LNCAP (cell line): ENCODE measurements around the gene CENPB.

Experiments
- TF ChIP-seq, protein P1 (sequence below): fragments of 450-650 bp; IDR thresholded peaks from 2 replicates; pipeline ENCODE4 v1.5.1; 2017; ENCODE audit warnings: mild to moderate bottlenecking

Gene CENPB

GRCh38 chr20:3798908-3799248, 12.3 kb upstream of the CENPB start:
- TF ChIP-seq, protein P1, sequence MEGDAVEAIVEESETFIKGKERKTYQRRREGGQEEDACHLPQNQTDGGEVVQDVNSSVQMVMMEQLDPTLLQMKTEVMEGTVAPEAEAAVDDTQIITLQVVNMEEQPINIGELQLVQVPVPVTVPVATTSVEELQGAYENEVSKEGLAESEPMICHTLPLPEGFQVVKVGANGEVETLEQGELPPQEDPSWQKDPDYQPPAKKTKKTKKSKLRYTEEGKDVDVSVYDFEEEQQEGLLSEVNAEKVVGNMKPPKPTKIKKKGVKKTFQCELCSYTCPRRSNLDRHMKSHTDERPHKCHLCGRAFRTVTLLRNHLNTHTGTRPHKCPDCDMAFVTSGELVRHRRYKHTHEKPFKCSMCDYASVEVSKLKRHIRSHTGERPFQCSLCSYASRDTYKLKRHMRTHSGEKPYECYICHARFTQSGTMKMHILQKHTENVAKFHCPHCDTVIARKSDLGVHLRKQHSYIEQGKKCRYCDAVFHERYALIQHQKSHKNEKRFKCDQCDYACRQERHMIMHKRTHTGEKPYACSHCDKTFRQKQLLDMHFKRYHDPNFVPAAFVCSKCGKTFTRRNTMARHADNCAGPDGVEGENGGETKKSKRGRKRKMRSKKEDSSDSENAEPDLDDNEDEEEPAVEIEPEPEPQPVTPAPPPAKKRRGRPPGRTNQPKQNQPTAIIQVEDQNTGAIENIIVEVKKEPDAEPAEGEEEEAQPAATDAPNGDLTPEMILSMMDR, result no peak

DNA sequence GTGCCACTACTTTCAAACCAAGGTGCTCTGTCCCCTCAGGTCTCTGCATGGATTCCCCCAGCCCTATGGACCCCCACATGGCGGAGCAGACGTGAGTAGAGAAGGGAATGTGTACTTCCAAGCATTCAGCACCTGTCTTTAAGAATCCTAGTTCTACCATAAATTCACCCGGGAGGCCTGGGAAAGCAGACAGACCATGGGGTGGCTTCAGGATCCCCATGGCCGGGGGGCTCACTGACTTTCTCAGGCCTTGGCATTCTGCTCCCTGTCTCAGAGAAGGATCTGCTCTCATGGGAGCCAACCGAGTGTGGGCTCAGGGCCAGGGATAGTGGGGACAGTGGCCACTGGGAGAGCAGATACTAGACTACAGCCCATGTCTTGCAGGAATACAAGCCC, 11.8 kb upstream of the CENPB start:
- TF ChIP-seq, protein P1, result no peak

DNA sequence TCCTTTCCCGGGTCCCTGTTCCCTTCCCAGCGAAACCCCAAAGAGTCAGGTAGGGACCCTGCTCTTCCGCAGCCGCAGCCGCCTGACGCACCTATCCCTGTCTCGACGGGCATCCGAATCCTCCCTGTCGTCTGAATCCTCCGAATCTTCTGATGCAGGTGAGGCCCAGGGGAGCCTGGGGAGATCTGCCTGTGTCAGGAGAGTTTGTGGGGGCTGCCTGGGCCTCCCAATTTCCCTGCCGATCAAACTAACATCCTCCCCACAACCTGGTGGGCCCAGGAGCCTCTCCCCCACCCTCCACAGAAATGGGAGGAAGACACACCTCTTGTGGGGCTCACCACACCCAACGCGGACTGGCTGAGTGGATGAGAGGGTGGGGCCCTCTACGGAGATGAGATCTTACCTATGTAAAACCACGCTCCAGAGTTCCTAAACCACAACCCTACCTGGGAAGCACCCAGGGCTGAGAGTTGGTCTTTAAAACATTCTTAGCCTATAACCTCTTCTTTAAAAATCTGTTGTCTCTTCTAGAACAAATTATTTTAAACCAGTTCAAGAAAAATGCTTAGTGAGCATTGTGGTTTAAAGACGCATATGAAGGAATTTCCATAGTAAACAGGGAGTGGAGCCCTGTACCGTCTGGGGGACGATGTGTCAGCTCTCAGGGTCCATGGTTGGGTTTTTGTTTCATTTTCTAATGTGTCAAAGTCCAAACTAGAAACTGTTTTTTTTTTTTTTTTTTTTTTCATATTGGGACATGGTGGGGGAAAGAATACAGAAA, 11.2 kb upstream of the CENPB start:
- TF ChIP-seq, protein P1, result no peak

- TF ChIP-seq, protein P1, result no peak
These were observed 10.6 kb upstream of the CENPB start for GRCh38 chr20:3797226-3797545.

DNA sequence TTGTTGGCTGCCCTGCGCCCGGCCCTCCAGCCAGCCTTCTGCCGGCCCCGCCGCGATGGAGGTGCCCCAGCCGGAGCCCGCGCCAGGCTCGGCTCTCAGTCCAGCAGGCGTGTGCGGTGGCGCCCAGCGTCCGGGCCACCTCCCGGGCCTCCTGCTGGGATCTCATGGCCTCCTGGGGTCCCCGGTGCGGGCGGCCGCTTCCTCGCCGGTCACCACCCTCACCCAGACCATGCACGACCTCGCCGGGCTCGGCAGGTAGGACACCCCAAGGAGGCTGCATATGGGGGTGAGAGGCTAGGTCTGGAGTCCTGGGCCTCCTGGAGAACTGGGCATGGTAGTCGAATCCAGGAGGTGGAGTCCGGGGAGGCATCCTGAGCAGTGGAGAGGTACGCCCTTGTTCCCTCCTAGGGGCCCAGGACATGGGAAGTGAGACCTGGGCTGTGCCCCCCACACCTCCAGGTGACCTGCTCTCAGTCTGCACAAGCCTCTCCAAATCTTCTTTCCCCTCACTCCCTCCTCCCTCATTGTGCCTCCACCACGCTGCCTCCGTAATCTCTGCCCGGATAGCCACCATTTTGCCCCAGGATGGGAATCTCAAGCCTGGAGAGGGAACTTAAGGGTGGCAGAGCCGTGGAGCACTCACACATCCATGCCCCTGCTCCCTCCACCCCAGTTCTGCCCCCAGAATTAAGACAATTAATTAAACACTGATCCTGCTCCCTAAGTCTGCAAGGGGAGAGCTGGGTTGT, 10.1 kb upstream of the CENPB start:
- TF ChIP-seq, protein P1, result no peak

DNA sequence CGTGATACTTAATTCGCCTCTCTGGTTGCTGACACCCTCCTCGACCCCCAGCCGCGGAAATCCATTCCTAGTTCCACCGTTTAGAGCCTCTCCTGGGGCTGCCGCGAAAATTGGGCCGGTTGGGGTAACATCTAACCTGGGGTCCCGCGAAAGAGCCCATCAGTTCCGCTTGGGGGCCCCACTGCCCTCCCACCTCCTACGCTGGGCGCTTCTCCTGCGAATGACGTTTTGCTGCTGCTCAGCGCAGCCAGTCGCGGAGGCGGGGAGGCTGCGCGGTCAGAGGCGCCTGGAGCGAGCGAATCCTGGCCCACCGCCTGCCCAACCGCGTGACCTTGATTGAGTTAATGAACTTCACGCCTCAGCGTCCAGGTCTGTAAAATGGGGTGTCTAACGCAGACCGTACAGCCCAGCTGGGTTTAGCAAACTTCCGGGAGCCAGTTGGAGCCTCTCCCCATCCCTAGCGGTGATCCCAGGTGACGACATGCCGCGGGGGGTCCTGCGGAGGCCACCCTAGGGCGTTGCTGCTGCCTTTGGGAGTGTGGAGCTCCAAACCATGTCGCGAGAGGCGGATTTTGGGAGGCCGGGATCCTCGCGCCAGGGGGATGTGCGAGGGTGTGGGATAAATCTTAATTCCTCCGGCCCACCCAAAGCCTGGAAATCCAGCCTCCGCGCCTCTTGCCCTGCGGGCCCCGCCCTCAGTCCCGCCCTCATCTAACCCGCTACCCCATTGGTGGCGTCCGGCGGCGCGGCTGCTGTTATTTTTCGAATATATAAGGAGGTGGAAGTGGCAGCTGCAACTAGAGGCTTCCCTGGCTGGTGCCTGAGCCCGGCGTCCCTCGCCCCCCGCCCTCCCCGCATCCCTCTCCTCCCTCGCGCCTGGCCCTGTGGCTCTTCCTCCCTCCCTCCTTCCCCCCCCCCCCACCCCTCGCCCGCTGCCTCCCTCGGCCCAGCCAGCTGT, 9.2 kb upstream of the CENPB start, which contains the start of gene CDC25B:
Gene CDC25B (plus strand): TSS at position 800 of the 958 bp plus-strand sequence. CDS start 222 bp downstream, outside the sequence.
- TF ChIP-seq, protein P1, result peak; percentile 32; the same call in 1 of the 2 replicates

DNA sequence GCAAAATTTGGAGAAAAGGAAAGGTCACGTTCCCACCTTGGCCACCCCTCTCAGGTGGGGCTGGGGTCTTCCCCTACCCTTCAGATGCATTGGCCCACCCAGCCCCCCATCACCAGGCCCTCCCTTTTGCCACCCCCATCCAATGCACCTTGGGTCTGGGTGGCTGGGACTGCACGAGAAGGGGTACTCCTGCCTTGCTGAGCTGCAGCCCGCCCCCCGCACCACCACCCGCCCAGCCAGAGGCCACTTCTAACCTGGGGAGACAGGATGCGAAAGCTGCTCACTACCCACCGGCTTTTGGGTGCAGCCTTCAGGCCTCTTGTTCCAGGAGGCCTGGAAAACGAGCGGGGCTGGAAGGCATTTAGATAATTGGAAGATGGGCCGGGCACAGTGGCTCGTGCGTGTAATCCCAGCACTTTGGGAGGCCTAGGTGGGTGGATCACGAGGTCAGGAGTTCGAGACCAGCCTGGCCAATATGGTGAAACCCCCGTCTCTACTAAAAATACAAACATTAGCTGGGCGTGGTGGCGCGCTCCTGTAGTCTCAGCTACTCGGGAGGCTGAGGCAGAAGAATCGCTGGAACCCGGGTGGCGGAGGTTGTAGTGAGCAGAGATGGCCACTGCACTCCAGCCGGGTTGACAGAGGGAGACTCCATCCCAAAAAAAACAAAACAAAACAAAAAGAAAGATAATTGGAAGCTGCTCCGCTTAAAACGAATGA, 8.3 kb upstream of the CENPB start:
- TF ChIP-seq, protein P1, result no peak
